ENCODE data around the gene PCK1. TPM values are rescaled to one million over a fixed set of nuclear protein-coding genes. Genes with fewer than 3 reads are reported as not detected.

The PCK1 gene
- total and polyA plus RNA-seq, 2 of the 13 experiments (the other 11 are each of a cell fraction or from before 2014, with no cell fraction given) = 6.5 to 12.6 TPM

DNA sequence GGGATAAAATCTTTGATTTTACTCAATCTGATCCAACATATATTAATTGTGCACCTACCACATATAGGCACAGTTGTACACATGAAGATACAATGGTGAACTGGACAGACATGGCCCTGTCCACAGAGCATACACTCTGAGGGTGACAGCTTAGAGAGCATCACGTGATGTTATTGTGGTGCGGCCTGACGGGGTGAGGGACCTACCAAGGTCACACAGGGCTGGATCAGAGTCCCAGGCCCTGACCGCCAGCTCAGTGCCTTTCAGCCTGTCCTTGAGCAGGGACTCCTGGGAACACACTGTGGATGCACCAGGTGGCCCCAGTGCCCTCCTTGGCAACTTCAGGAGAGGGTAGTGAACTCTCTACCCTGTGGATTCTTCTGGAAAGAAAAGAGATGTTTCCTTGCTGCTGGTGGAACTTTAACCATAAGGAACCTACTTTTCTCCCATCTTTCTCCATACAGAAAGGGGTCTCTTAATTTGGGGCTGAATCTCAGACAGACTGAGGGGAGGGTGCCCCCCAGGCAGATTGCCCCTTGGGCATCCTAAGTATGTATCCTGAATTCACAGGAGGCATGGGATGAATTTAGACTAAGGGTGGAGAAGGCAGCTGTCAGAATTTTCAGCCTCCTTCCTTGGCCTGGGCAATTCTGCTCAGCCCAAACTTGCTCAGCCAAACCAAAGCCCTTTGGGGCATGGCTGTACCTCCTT, 26.5 kb downstream of the PCK1 start (continued):
- TF ChIP-seq KLF12 (CRISPR knock-in tag; IDR thresholded peaks at IDR 0.05; ENCODE audit: borderline replicate concordance) (0 out of 2 replicates have a peak, but pooled peaks have one; percentile 75), ETV6 (CRISPR knock-in tag; conservative IDR thresholded peaks at IDR 0.05) (no peak), ZNF616 (CRISPR knock-in tag; IDR thresholded peaks at IDR 0.05; ENCODE audit: low read depth) (no peak), MYC (CRISPR knock-in tag; IDR thresholded peaks at IDR 0.05; ENCODE audit: borderline replicate concordance) (peak; percentile 77; the same call in 1 of the 2 replicates), MXD1 (CRISPR knock-in tag; IDR thresholded peaks at IDR 0.05) (peak; percentile 61; the same call in 1 of the 2 replicates), SIN3A (IDR thresholded peaks at IDR 0.05; ENCODE audit: borderline replicate concordance, low read depth, low read length) (no peak), ATF1 (CRISPR knock-in tag; IDR thresholded peaks at IDR 0.05) (no peak), SRSF9 (IDR thresholded peaks at IDR 0.05; ENCODE audit: borderline replicate concordance, insufficient read depth, low read depth, low read length, poor library complexity, severe bottlenecking) (no peak), ZHX1 (CRISPR knock-in tag; IDR thresholded peaks at IDR 0.05; ENCODE audit: low read depth) (0 out of 2 replicates have a peak, but pooled peaks have one; percentile 50), ZNF546 (CRISPR knock-in tag; conservative IDR thresholded peaks at IDR 0.05) (peak; percentile 63; the same call in 1 of the 2 replicates), YY1 (IDR thresholded peaks at IDR 0.05; ENCODE audit: insufficient read depth, insufficient replicate concordance, low read depth, low read length) (no peak), ZFP90 (CRISPR knock-in tag; IDR thresholded peaks at IDR 0.05; ENCODE audit: borderline replicate concordance) (no peak), ZNF7 (CRISPR knock-in tag; IDR thresholded peaks at IDR 0.05) (no peak), SMAD3 (CRISPR knock-in tag; IDR thresholded peaks at IDR 0.05) (peak; percentile 77), ZNF264 (CRISPR knock-in tag; IDR thresholded peaks at IDR 0.05) (peak; percentile 53), TBP (CRISPR knock-in tag; IDR thresholded peaks at IDR 0.05) (no peak)
- TF ChIP-seq, protein P1, sequence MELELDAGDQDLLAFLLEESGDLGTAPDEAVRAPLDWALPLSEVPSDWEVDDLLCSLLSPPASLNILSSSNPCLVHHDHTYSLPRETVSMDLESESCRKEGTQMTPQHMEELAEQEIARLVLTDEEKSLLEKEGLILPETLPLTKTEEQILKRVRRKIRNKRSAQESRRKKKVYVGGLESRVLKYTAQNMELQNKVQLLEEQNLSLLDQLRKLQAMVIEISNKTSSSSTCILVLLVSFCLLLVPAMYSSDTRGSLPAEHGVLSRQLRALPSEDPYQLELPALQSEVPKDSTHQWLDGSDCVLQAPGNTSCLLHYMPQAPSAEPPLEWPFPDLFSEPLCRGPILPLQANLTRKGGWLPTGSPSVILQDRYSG (CRISPR knock-in tag; IDR thresholded peaks at IDR 0.05) = no peak
